Body of pancreas (tissue), 4 donors: ENCODE data around the gene LRRK1.

ENCODE experiments used
- POLR2A ChIP-seq, 3 donors: fragments of 450-650 bp; IDR thresholded peaks; one replicate each; pipeline ENCODE4 v1.6.1; 2016; ENCODE audit warnings: antibody characterized with exemption in 3 of 3, mild to moderate bottlenecking in 2 of 3
- TF ChIP-seq, protein P1 (sequence below), 7 experiments: fragments of 450-650 bp in 4 of 7; fragments of 200-600 bp in 3 of 7; sonication (generic) in 3 of 7; IDR thresholded peaks; one replicate each; pipeline ENCODE4 v1.5.1; 2016 to 2019; ENCODE audit warnings: antibody characterized with exemption in 7 of 7

- TF ChIP-seq, protein P1, sequence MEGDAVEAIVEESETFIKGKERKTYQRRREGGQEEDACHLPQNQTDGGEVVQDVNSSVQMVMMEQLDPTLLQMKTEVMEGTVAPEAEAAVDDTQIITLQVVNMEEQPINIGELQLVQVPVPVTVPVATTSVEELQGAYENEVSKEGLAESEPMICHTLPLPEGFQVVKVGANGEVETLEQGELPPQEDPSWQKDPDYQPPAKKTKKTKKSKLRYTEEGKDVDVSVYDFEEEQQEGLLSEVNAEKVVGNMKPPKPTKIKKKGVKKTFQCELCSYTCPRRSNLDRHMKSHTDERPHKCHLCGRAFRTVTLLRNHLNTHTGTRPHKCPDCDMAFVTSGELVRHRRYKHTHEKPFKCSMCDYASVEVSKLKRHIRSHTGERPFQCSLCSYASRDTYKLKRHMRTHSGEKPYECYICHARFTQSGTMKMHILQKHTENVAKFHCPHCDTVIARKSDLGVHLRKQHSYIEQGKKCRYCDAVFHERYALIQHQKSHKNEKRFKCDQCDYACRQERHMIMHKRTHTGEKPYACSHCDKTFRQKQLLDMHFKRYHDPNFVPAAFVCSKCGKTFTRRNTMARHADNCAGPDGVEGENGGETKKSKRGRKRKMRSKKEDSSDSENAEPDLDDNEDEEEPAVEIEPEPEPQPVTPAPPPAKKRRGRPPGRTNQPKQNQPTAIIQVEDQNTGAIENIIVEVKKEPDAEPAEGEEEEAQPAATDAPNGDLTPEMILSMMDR (IDR thresholded peaks at IDR 0.05): no peak
- TF ChIP-seq POLR2A (IDR thresholded peaks at IDR 0.05): no peak
Measured at GRCh38 chr15:101048176-101048575, 129.0 kb downstream of the LRRK1 start.
